GDM1 (cell line): ENCODE data around the gene SPIN1.

Experiments used
- DNase-seq: peaks from one replicate; lab custom pipeline; 2025; lab: John Stamatoyannopoulos, UW

Gene SPIN1

GRCh38 chr9:88436379-88436778, 48.1 kb downstream of the SPIN1 start:
- DNase-seq = no peak

DNA sequence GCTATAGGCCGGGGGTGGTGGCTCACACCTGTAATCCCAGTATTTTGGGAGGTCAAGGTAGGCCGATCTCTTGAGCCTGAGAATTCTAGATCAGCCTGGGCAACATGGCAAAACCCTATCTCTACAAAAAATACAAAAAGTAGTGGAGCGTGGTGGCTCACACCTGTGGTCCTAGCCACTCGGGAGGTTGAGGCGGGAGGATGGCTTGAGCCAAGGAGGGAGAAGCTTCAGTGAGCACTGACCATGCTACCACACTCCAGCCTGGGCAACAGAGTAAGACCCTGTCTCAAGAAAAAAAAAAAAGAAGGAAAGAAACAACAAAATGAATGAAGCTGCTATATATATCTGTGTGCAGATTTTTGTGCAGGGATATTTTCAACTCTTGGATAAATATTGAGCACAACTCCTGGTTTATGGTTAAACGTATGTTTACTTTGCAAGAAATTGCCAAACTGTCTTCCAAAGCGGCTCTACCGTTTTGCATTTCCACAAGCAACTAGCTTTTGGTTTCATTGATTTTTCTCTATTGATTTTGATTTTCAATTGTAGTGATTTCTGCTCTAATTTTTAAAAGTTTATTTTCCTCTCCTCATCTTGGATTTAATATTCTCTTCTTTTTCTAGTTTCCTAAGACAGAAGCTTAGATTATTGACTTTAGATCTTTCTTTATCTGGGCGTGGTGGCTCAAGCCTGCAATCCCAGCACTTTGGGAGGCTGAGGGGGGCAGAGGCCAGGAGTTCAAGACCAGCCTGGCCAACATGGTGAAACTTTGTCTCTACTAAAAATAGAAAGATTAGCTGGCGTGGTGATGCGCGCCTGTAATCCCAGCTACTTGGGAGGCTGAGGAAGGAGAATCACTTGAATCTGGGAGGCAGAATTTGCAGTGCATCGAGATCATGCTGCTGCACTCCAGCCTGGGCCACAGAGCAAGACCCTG, 49.2 kb downstream of the SPIN1 start:
- DNase-seq = no peak

GRCh38 chr9:88438811-88439210, 50.6 kb downstream of the SPIN1 start:
- DNase-seq = no peak

- DNase-seq = no peak
Measured at GRCh38 chr9:88441301-88442007, 53.2 kb downstream of the SPIN1 start.

GRCh38 chr9:88443480-88444113, 55.4 kb downstream of the SPIN1 start:
- no peak for DNase-seq

DNA sequence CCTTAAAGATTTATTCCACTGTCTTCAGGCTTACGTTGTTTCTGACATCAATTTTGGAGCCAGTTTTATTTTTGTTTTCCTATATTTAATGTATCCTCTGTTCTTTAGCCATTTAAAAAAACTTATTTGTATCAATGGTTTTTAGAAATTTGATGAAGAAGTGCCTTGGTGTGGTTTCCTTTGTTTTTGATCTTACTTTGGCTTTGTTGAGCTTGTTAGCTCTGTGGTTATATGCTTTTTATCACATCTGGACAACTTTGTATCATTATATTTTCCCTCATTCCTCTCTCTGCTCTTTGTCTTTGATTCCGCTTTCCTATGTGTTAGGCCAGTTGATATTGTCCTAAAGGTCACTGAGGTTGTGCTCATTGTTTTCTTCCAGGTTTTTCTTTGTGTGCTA, 58.5 kb downstream of the SPIN1 start:
- DNase-seq = no peak

DNA sequence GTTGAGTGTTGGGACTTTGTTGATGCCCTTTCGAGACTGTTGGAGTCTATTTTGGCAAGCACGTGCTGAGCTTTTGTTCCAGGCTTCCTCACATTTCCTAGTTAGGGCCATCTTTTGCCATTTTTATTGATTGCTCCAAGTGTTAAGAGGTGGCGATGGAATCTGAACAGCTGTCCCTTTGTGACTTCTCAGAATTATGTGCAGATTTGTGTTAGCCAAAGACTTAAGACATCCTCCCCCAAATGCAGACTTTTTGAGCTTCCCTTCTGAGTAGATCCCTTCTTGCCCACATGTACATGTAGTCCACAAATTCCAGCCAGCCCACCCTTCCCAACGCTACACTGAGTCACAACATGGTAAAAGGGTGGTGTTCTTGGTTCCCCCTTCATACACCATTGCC, 59.2 kb downstream of the SPIN1 start:
- DNase-seq = no peak

GRCh38 chr9:88451160-88451559, 62.9 kb downstream of the SPIN1 start:
- DNase-seq = no peak

- no peak for DNase-seq
Measured at GRCh38 chr9:88458716-88459465, 70.6 kb downstream of the SPIN1 start.

GRCh38 chr9:88460587-88461332, 72.5 kb downstream of the SPIN1 start:
- DNase-seq = no peak

DNA sequence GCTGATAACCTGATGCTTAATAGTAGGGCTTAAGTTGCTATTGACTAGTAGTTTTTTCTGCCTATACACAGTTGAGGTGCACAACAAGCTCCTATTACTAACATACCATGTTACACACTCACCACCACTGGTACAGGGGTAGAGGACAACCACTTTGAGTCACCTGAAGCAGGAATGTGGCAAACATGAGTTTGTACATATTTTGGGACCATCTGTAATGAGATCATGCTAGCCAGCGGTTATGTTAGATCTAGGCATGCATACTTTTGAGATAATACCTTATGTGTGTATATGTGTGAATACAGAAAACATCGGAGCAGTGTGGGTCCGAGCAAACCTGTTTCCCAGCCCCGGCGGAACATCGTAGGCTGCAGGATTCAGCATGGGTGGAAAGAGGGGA, 73.9 kb downstream of the SPIN1 start:
- DNase-seq = no peak

DNA sequence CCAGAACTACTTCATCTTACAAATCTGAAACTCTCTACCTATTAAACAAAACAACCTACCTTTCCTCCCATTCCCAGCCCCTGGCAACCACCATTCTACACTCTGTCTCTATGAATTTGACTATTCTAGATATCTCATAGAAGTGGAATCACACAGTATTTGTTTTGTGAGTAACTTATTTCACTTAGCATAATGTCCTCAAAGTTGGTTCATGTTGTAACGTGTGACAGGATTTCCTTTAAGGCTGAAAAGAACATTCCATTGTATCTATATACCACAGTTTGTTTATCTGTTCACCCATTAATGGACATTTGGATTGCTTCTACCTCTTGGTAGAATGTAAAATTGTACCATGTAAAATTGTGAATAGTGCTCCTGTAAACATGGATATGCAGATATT, 76.6 kb downstream of the SPIN1 start:
- DNase-seq = no peak

- no peak for DNase-seq
Measured at GRCh38 chr9:88468226-88468625, 80.0 kb downstream of the SPIN1 start.

DNA sequence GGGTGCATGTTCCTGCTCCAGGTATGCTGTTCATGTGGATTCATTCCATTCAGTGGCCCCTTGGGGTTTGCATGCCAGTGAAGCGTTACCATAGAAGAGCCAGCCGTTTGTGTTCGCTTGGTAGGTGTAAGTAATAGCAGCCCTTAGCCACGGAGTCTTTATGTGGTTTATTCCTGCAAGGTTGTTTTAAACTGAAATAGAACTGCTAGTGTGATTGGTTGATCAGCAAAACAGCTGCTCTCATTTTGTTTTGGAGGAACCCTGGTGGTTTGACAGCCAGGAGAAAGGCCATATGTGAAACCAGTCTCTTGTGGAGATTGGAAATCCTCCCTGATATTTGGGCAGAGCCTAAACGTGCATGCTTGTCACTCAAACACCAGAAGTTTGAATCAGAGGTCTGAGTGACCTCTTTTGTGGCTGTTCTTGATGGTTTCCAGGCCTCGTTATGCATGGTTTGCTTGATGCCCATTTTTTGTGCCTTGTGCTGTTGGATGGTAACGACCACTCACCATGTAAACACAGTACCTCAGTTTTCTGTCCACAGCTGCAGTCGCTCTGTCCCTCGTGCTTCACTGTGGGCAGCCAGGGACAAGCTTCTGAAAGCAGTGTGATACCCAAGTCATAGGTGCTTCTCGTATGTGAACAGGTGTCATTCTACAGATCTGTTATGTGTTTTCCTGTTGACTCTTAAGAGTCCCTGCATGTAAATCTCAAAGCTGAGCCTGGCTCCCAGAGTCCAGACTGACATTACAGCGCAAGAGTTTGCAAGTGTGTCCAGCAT, 88.4 kb downstream of the SPIN1 start:
- DNase-seq = no peak

GRCh38 chr9:88477300-88477751, 89.1 kb downstream of the SPIN1 start:
- no peak for DNase-seq

GRCh38 chr9:88478246-88478645, 90.0 kb downstream of the SPIN1 start:
- no peak for DNase-seq

- no peak for DNase-seq
Measured at GRCh38 chr9:88481933-88482332, 93.7 kb downstream of the SPIN1 start.

- no peak for DNase-seq
Measured at GRCh38 chr9:88488166-88488565, 99.9 kb downstream of the SPIN1 start.

- no peak for DNase-seq
Measured at GRCh38 chr9:88494983-88495721, 106.9 kb downstream of the SPIN1 start.

DNA sequence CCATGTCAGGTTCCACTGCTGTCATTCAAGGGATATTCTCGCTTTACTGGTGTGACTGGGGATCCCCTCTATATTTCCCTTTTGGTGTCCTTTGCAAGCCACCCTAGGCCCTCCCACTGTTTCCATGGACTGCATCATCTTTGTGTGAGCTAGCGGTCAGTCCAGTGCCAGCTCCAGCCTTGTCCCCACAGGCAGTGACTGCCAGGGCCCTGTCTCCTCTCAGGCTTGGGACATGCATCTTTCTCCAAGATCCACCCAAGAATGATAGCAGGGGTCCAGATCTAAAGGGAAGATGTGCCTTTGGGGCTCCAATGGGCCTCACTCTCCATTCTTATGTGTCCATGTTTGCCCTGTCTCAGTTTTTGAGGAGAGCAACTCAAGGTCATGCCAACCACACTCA, 109.0 kb downstream of the SPIN1 start:
- DNase-seq = no peak
